DOHH2 (cell line): ENCODE data around the gene EMP3.

Experiments used
- EZH2phosphoT487 ChIP-seq: fragments of 200-600 bp; sonication (generic); IDR thresholded peaks from 2 replicates; pipeline ENCODE4 v1.6.1; 2017; ENCODE audit warnings: borderline replicate concordance, mild to moderate bottlenecking, antibody characterized with exemption, low read length, moderate library complexity, mixed read lengths
- TF ChIP-seq, protein P1 (sequence below): fragments of 200-600 bp; sonication (generic); IDR thresholded peaks from one replicate; pipeline ENCODE4 v1.5.1; 2014; ENCODE audit warnings: antibody characterized with exemption, mild to moderate bottlenecking, low read depth, low read length; ENCODE audit not compliant: poor library complexity, severe bottlenecking

GRCh38 chr19:48340995-48341394, 15.6 kb downstream of the EMP3 start:
- TF ChIP-seq, protein P1, sequence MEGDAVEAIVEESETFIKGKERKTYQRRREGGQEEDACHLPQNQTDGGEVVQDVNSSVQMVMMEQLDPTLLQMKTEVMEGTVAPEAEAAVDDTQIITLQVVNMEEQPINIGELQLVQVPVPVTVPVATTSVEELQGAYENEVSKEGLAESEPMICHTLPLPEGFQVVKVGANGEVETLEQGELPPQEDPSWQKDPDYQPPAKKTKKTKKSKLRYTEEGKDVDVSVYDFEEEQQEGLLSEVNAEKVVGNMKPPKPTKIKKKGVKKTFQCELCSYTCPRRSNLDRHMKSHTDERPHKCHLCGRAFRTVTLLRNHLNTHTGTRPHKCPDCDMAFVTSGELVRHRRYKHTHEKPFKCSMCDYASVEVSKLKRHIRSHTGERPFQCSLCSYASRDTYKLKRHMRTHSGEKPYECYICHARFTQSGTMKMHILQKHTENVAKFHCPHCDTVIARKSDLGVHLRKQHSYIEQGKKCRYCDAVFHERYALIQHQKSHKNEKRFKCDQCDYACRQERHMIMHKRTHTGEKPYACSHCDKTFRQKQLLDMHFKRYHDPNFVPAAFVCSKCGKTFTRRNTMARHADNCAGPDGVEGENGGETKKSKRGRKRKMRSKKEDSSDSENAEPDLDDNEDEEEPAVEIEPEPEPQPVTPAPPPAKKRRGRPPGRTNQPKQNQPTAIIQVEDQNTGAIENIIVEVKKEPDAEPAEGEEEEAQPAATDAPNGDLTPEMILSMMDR = no peak
- no peak for TF ChIP-seq EZH2phosphoT487
